GM15510 (cell line): Measurements from ENCODE around the gene AIFM3.

ENCODE experiments used
- POLR2A ChIP-seq: IDR thresholded peaks from 3 replicates; pipeline ENCODE4 v1.6.1; 2011; ENCODE audit warnings: borderline replicate concordance; ENCODE audit not compliant: insufficient read length; ENCODE audit errors: extremely low read depth

AIFM3 gene

GRCh38 chr22:20966883-20967696 is at the start of gene AIFM3:
TSS of gene AIFM3 (plus strand) at chr22:20967255. CDS start at chr22:20967945, 690 bp downstream.
- no peak for TF ChIP-seq POLR2A

GRCh38 chr22:20918663-20919218 is 48.3 kb upstream of the AIFM3 start:
- no peak for TF ChIP-seq POLR2A

GRCh38 chr22:20919718-20920117 is 47.3 kb upstream of the AIFM3 start:
- TF ChIP-seq POLR2A: no peak

GRCh38 chr22:20920881-20921203 is 46.2 kb upstream of the AIFM3 start:
- no peak for TF ChIP-seq POLR2A

- TF ChIP-seq POLR2A: no peak
Observed at GRCh38 chr22:20922141-20922751, 44.8 kb upstream of the AIFM3 start.

GRCh38 chr22:20926243-20926642 is 40.8 kb upstream of the AIFM3 start:
- no peak for TF ChIP-seq POLR2A

GRCh38 chr22:20927940-20928572 is 39.0 kb upstream of the AIFM3 start:
- no peak for TF ChIP-seq POLR2A

- no peak for TF ChIP-seq POLR2A
Observed at GRCh38 chr22:20928573-20928967, 38.5 kb upstream of the AIFM3 start.

- TF ChIP-seq POLR2A: no peak
Observed at GRCh38 chr22:20930004-20930403, 37.1 kb upstream of the AIFM3 start.

- TF ChIP-seq POLR2A: no peak
Observed at GRCh38 chr22:20931126-20931654, 35.9 kb upstream of the AIFM3 start.

GRCh38 chr22:20933910-20934309 is 33.1 kb upstream of the AIFM3 start:
- no peak for TF ChIP-seq POLR2A

- no peak for TF ChIP-seq POLR2A
Observed at GRCh38 chr22:20937031-20937793, 29.8 kb upstream of the AIFM3 start.

- TF ChIP-seq POLR2A: no peak
Observed at GRCh38 chr22:20937794-20938671, 29.0 kb upstream of the AIFM3 start.
